HG03097 (cell line): ENCODE data around the gene ZNF12.

Experiments used
- ATAC-seq: cut with Tn5 transposase; IDR thresholded peaks from one replicate; pipeline ENCODE4 v1.9.1; 2021; ENCODE audit not compliant: unreplicated experiment, low FRiP score

ZNF12 gene

GRCh38 chr7:6648066-6648814 lies 58.5 kb downstream of the ZNF12 start:
- no peak for ATAC-seq

- ATAC-seq, result no peak
Measured at GRCh38 chr7:6647541-6647940, 59.2 kb downstream of the ZNF12 start.

- ATAC-seq, result no peak
Measured at GRCh38 chr7:6647080-6647479, 59.7 kb downstream of the ZNF12 start.

GRCh38 chr7:6646465-6646864 lies 60.3 kb downstream of the ZNF12 start:
- no peak for ATAC-seq

- ATAC-seq, result no peak
Measured at GRCh38 chr7:6644728-6645127, 62.0 kb downstream of the ZNF12 start.

GRCh38 chr7:6643915-6644625 lies 62.7 kb downstream of the ZNF12 start:
- no peak for ATAC-seq

- no peak for ATAC-seq
Measured at GRCh38 chr7:6642861-6643640, 63.7 kb downstream of the ZNF12 start.

GRCh38 chr7:6642239-6642839 lies 64.4 kb downstream of the ZNF12 start:
- no peak for ATAC-seq

- ATAC-seq, result no peak
Measured at GRCh38 chr7:6641305-6642035, 65.3 kb downstream of the ZNF12 start.

GRCh38 chr7:6640246-6640721 lies 66.5 kb downstream of the ZNF12 start:
- ATAC-seq, result no peak

- no peak for ATAC-seq
Measured at GRCh38 chr7:6639627-6640026, 67.1 kb downstream of the ZNF12 start.

GRCh38 chr7:6639032-6639431 lies 67.7 kb downstream of the ZNF12 start:
- no peak for ATAC-seq
